ENCODE data around the gene IYD. TPM values are rescaled to one million over a fixed set of nuclear protein-coding genes. Genes with fewer than 3 reads are reported as not detected.

IYD gene
- total and polyA plus RNA-seq, 10 of the 15 experiments (the other 5 are each of a cell fraction or from before 2014, with no cell fraction given), result 0.07 TPM; not detected in 9

GRCh38 chr6:150406948-150407347 is 38.1 kb downstream of the IYD start:
- DNase-seq (ENCODE audit: low read depth, low spot score), result no peak
- H3K4me2 ChIP-seq (ENCODE audit: control insufficient read depth, insufficient read depth), result no peak overlapping the region
- no peaks in the 10 kb centered on the region for H3K79me2 ChIP-seq (ENCODE audit: control insufficient read depth, insufficient read depth, low read length)
- H3K9ac ChIP-seq (ENCODE audit: control insufficient read depth, insufficient read depth, low read length), result no peak overlapping the region
- in situ Hi-C loops (cut with MboI), result no loop called here
- no peaks in the 10 kb centered on the region for H4K20me1 ChIP-seq (ENCODE audit: control insufficient read depth, insufficient read depth)
- POLR2A ChIA-PET, result no interaction called here
- H3K27ac ChIP-seq (ENCODE audit: control insufficient read depth, insufficient read depth), result no peak overlapping the region
- H3K36me3 ChIP-seq (ENCODE audit: control insufficient read depth in 2 of 2, insufficient read depth in 2 of 2, low read length in 1 of 2), result no peaks in the 10 kb centered on the region
- 5% methylated on average over 2 of the region's 2 CpGs for WGBS (ENCODE audit: insufficient coverage, insufficient replicate concordance, low lambda C conversion rate, missing lambda C conversion rate)
- intact Hi-C loops (cut with micrococcal nuclease; ENCODE audit: unreplicated experiment), result no loop called here
- peaks cover 6% of the 10 kb centered on the region; the same call in 2 of the 3 replicates for H3K9me3 ChIP-seq (replicated peaks; ENCODE audit: control insufficient read depth, insufficient read depth, low read length)
- no peak for ATAC-seq
- no peak for FAIRE-seq
- CTCF ChIA-PET, result no interaction called here
- RAD21 ChIA-PET (ENCODE audit: unreplicated experiment), result no interaction called here
- TF ChIP-seq SMC3 (IDR thresholded peaks at IDR 0.05; ENCODE audit: borderline replicate concordance, low read length), result no peak
- no peak for TF ChIP-seq MEF2A (IDR thresholded peaks at IDR 0.05; ENCODE audit: insufficient read depth, low read depth, low read length)
- TF ChIP-seq ESRRA (IDR thresholded peaks at IDR 0.05; ENCODE audit: low read length), result no peak
- no peak for TF ChIP-seq CEBPB (IDR thresholded peaks at IDR 0.05; ENCODE audit: borderline replicate concordance in 1 of 2, low read depth in 2 of 2, low read length in 2 of 2)
- TF ChIP-seq SUZ12 (IDR thresholded peaks at IDR 0.05; ENCODE audit: unreplicated experiment), result no peak
- TF ChIP-seq, protein P1, sequence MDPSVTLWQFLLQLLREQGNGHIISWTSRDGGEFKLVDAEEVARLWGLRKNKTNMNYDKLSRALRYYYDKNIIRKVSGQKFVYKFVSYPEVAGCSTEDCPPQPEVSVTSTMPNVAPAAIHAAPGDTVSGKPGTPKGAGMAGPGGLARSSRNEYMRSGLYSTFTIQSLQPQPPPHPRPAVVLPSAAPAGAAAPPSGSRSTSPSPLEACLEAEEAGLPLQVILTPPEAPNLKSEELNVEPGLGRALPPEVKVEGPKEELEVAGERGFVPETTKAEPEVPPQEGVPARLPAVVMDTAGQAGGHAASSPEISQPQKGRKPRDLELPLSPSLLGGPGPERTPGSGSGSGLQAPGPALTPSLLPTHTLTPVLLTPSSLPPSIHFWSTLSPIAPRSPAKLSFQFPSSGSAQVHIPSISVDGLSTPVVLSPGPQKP (IDR thresholded peaks at IDR 0.05; ENCODE audit: low read depth, low read length), result no peak
- no peak for TF ChIP-seq EGR1 (IDR thresholded peaks at IDR 0.05; ENCODE audit: borderline replicate concordance in 1 of 2, low read depth in 2 of 2, low read length in 2 of 2)
- no peaks in the 10 kb centered on the region; a peak in 1 of 4 replicates for H3K27me3 ChIP-seq (replicated peaks in 1 of 2; ENCODE audit: control insufficient read depth in 2 of 2, insufficient read depth in 2 of 2, low read length in 1 of 2)
- H3K4me1 ChIP-seq (ENCODE audit: control insufficient read depth, insufficient read depth, low read length), result no peaks in the 10 kb centered on the region
- H2AFZ ChIP-seq (ENCODE audit: control insufficient read depth, low read depth, low read length), result no peak overlapping the region
- SMC1A ChIA-PET (ENCODE audit: uncharacterized antibody, unreplicated experiment), result interaction anchor here (1.0 kb wide), 1 partner anchor 326 kb away, joined by 3 read pairs; no protein-coding TSS in a partner anchor
- H3K4me3 ChIP-seq, result no peak overlapping the region
- BruUV-seq (replicated peaks), result no TSS peak
